ENCODE data around the gene CLDN14. TPM values are rescaled to one million over a fixed set of nuclear protein-coding genes. Genes with fewer than 3 reads are reported as not detected.

CLDN14 gene
- polyA plus RNA-seq, 1 donor = not detected

- Histone ChIP-seq H3K36me3 (ENCODE audit: control insufficient read depth, insufficient read depth, low read length) (no peaks in the 10 kb centered on the region), H3K4me1 (ENCODE audit: control insufficient read depth, insufficient read depth, low read length) (no peaks in the 10 kb centered on the region), H3K27me3 (ENCODE audit: control insufficient read depth, insufficient read depth, low read length) (no peaks in the 10 kb centered on the region), H3K9me3 (ENCODE audit: control insufficient read depth, low read depth, low read length) (no peaks in the 10 kb centered on the region), H3K27ac (ENCODE audit: low read length) (no peak overlapping the region), H3K4me3 (ENCODE audit: low read length) (no peak overlapping the region)
- no CpG with 5 or more reads among the region's 1 CpG for WGBS (ENCODE audit: insufficient coverage, low lambda C conversion rate)
- no peak for DNase-seq
Observed at GRCh38 chr21:36471254-36471723, 8.6 kb downstream of the CLDN14 start.

- no peaks in the 10 kb centered on the region for H3K9me3 ChIP-seq (ENCODE audit: control insufficient read depth, low read depth, low read length)
- H3K27me3 ChIP-seq (ENCODE audit: control insufficient read depth, insufficient read depth, low read length) = no peaks in the 10 kb centered on the region
- no CpG with 5 or more reads among the region's 10 CpGs for WGBS (ENCODE audit: insufficient coverage, low lambda C conversion rate)
- no peak overlapping the region for H3K27ac ChIP-seq (ENCODE audit: low read length)
- no peak for DNase-seq
- H3K36me3 ChIP-seq (ENCODE audit: control insufficient read depth, insufficient read depth, low read length) = no peaks in the 10 kb centered on the region
- H3K4me3 ChIP-seq (ENCODE audit: low read length) = no peak overlapping the region
- no peaks in the 10 kb centered on the region for H3K4me1 ChIP-seq (ENCODE audit: control insufficient read depth, insufficient read depth, low read length)
Observed at GRCh38 chr21:36470294-36470693, 9.6 kb downstream of the CLDN14 start.

- Histone ChIP-seq H3K27ac (ENCODE audit: low read length) (no peak overlapping the region), H3K9me3 (ENCODE audit: control insufficient read depth, low read depth, low read length) (no peaks in the 10 kb centered on the region), H3K27me3 (ENCODE audit: control insufficient read depth, insufficient read depth, low read length) (peaks cover 12% of the 10 kb centered on the region), H3K4me3 (ENCODE audit: low read length) (no peak overlapping the region), H3K36me3 (ENCODE audit: control insufficient read depth, insufficient read depth, low read length) (no peaks in the 10 kb centered on the region), H3K4me1 (ENCODE audit: control insufficient read depth, insufficient read depth, low read length) (no peaks in the 10 kb centered on the region)
- WGBS (ENCODE audit: insufficient coverage, low lambda C conversion rate) = 90% methylated on average over 5 of the region's 8 CpGs
- DNase-seq = no peak
Observed at GRCh38 chr21:36466061-36466511, 13.8 kb downstream of the CLDN14 start.

- Histone ChIP-seq H3K4me1 (ENCODE audit: control insufficient read depth, insufficient read depth, low read length) (no peaks in the 10 kb centered on the region), H3K27me3 (ENCODE audit: control insufficient read depth, insufficient read depth, low read length) (peaks cover 12% of the 10 kb centered on the region), H3K27ac (ENCODE audit: low read length) (no peak overlapping the region), H3K36me3 (ENCODE audit: control insufficient read depth, insufficient read depth, low read length) (no peaks in the 10 kb centered on the region), H3K4me3 (ENCODE audit: low read length) (no peak overlapping the region), H3K9me3 (ENCODE audit: control insufficient read depth, low read depth, low read length) (no peaks in the 10 kb centered on the region)
- WGBS (ENCODE audit: insufficient coverage, low lambda C conversion rate) = no CpG with 5 or more reads among the region's 8 CpGs
- no peak for DNase-seq
Observed at GRCh38 chr21:36465478-36465877, 14.4 kb downstream of the CLDN14 start.

- no CpG with 5 or more reads among the region's 3 CpGs for WGBS (ENCODE audit: insufficient coverage, low lambda C conversion rate)
- no peaks in the 10 kb centered on the region for H3K36me3 ChIP-seq (ENCODE audit: control insufficient read depth, insufficient read depth, low read length)
- H3K4me1 ChIP-seq (ENCODE audit: control insufficient read depth, insufficient read depth, low read length) = no peaks in the 10 kb centered on the region
- no peak for DNase-seq
- H3K9me3 ChIP-seq (ENCODE audit: control insufficient read depth, low read depth, low read length) = no peaks in the 10 kb centered on the region
- no peak overlapping the region for H3K27ac ChIP-seq (ENCODE audit: low read length)
- H3K4me3 ChIP-seq (ENCODE audit: low read length) = no peak overlapping the region
- H3K27me3 ChIP-seq (ENCODE audit: control insufficient read depth, insufficient read depth, low read length) = peaks cover 12% of the 10 kb centered on the region
Observed at GRCh38 chr21:36464590-36464989, 15.3 kb downstream of the CLDN14 start.

GRCh38 chr21:36463991-36464390 lies 15.9 kb downstream of the CLDN14 start:
- no peaks in the 10 kb centered on the region for H3K4me1 ChIP-seq (ENCODE audit: control insufficient read depth, insufficient read depth, low read length)
- no peak overlapping the region for H3K4me3 ChIP-seq (ENCODE audit: low read length)
- H3K27me3 ChIP-seq (ENCODE audit: control insufficient read depth, insufficient read depth, low read length) = peaks cover 12% of the 10 kb centered on the region
- no peaks in the 10 kb centered on the region for H3K36me3 ChIP-seq (ENCODE audit: control insufficient read depth, insufficient read depth, low read length)
- no peaks in the 10 kb centered on the region for H3K9me3 ChIP-seq (ENCODE audit: control insufficient read depth, low read depth, low read length)
- no CpG with 5 or more reads among the region's 10 CpGs for WGBS (ENCODE audit: insufficient coverage, low lambda C conversion rate)
- no peak overlapping the region for H3K27ac ChIP-seq (ENCODE audit: low read length)
- no peak for DNase-seq

- Histone ChIP-seq H3K4me3 (ENCODE audit: low read length) (no peak overlapping the region), H3K27me3 (ENCODE audit: control insufficient read depth, insufficient read depth, low read length) (peaks cover 12% of the 10 kb centered on the region), H3K27ac (ENCODE audit: low read length) (no peak overlapping the region), H3K9me3 (ENCODE audit: control insufficient read depth, low read depth, low read length) (no peaks in the 10 kb centered on the region), H3K36me3 (ENCODE audit: control insufficient read depth, insufficient read depth, low read length) (no peaks in the 10 kb centered on the region), H3K4me1 (ENCODE audit: control insufficient read depth, insufficient read depth, low read length) (no peaks in the 10 kb centered on the region)
- no CpG with 5 or more reads among the region's 10 CpGs for WGBS (ENCODE audit: insufficient coverage, low lambda C conversion rate)
- no peak for DNase-seq
Observed at GRCh38 chr21:36463204-36463603, 16.7 kb downstream of the CLDN14 start.

- H3K27ac ChIP-seq (ENCODE audit: low read length) = no peak overlapping the region
- no peak overlapping the region for H3K4me3 ChIP-seq (ENCODE audit: low read length)
- WGBS (ENCODE audit: insufficient coverage, low lambda C conversion rate) = no CpG with 5 or more reads among the region's 14 CpGs
- H3K4me1 ChIP-seq (ENCODE audit: control insufficient read depth, insufficient read depth, low read length) = no peaks in the 10 kb centered on the region
- no peaks in the 10 kb centered on the region for H3K36me3 ChIP-seq (ENCODE audit: control insufficient read depth, insufficient read depth, low read length)
- no peaks in the 10 kb centered on the region for H3K9me3 ChIP-seq (ENCODE audit: control insufficient read depth, low read depth, low read length)
- DNase-seq = no peak
- H3K27me3 ChIP-seq (ENCODE audit: control insufficient read depth, insufficient read depth, low read length) = peaks cover 12% of the 10 kb centered on the region
Observed at GRCh38 chr21:36461918-36462486, 17.9 kb downstream of the CLDN14 start.

GRCh38 chr21:36461277-36461917 lies 18.5 kb downstream of the CLDN14 start:
- Histone ChIP-seq H3K36me3 (ENCODE audit: control insufficient read depth, insufficient read depth, low read length) (no peaks in the 10 kb centered on the region), H3K4me1 (ENCODE audit: control insufficient read depth, insufficient read depth, low read length) (no peaks in the 10 kb centered on the region), H3K4me3 (ENCODE audit: low read length) (no peak overlapping the region), H3K9me3 (ENCODE audit: control insufficient read depth, low read depth, low read length) (no peaks in the 10 kb centered on the region), H3K27ac (ENCODE audit: low read length) (no peak overlapping the region), H3K27me3 (ENCODE audit: control insufficient read depth, insufficient read depth, low read length) (peaks cover 12% of the 10 kb centered on the region)
- 86% methylated on average over 4 of the region's 34 CpGs for WGBS (ENCODE audit: insufficient coverage, low lambda C conversion rate)
- DNase-seq = no peak

GRCh38 chr21:36460866-36461265 lies 19.1 kb downstream of the CLDN14 start:
- Histone ChIP-seq H3K4me1 (ENCODE audit: control insufficient read depth, insufficient read depth, low read length) (no peaks in the 10 kb centered on the region), H3K9me3 (ENCODE audit: control insufficient read depth, low read depth, low read length) (no peaks in the 10 kb centered on the region), H3K4me3 (ENCODE audit: low read length) (no peak overlapping the region), H3K27ac (ENCODE audit: low read length) (no peak overlapping the region), H3K36me3 (ENCODE audit: control insufficient read depth, insufficient read depth, low read length) (no peaks in the 10 kb centered on the region), H3K27me3 (ENCODE audit: control insufficient read depth, insufficient read depth, low read length) (peaks cover 12% of the 10 kb centered on the region)
- no peak for DNase-seq
- no CpG with 5 or more reads among the region's 16 CpGs for WGBS (ENCODE audit: insufficient coverage, low lambda C conversion rate)

GRCh38 chr21:36459098-36459497 lies 20.8 kb downstream of the CLDN14 start:
- no peak overlapping the region for H3K4me3 ChIP-seq (ENCODE audit: low read length)
- DNase-seq = no peak
- WGBS (ENCODE audit: insufficient coverage, low lambda C conversion rate) = no CpG with 5 or more reads among the region's 6 CpGs
- H3K4me1 ChIP-seq (ENCODE audit: control insufficient read depth, insufficient read depth, low read length) = no peaks in the 10 kb centered on the region
- H3K27me3 ChIP-seq (ENCODE audit: control insufficient read depth, insufficient read depth, low read length) = peaks cover 10% of the 10 kb centered on the region
- H3K27ac ChIP-seq (ENCODE audit: low read length) = no peak overlapping the region
- no peaks in the 10 kb centered on the region for H3K9me3 ChIP-seq (ENCODE audit: control insufficient read depth, low read depth, low read length)
- no peaks in the 10 kb centered on the region for H3K36me3 ChIP-seq (ENCODE audit: control insufficient read depth, insufficient read depth, low read length)
